HepG2 (cell line): ENCODE data around the gene BAHCC1. TPM values are rescaled to one million over a fixed set of nuclear protein-coding genes. Genes with fewer than 3 reads are reported as not detected.

ENCODE experiments used
- ATF3 ChIP-seq: sonication (generic); formaldehyde crosslinking; IDR thresholded peaks from 2 replicates; pipeline ENCODE4 v1.4.0; 2020; ENCODE audit warnings: missing genetic modification reagents
- ATF6 ChIP-seq: sonication (generic); formaldehyde crosslinking; conservative IDR thresholded peaks from 2 replicates; pipeline ENCODE4 v1.4.0; 2020; ENCODE audit warnings: missing genetic modification reagents
- DNMT3B ChIP-seq: conservative IDR thresholded peaks from 2 replicates; pipeline ENCODE4 v1.6.1; 2016; ENCODE audit warnings: missing biosample characterization, control low read depth
- EEA1 ChIP-seq: sonication (generic); formaldehyde crosslinking; IDR thresholded peaks from 2 replicates; pipeline ENCODE4 v1.5.1; 2020; ENCODE audit warnings: mild to moderate bottlenecking, missing genetic modification reagents, borderline replicate concordance
- HES4 ChIP-seq: sonication (generic); formaldehyde crosslinking; IDR thresholded peaks from 2 replicates; pipeline ENCODE4 v1.9.0; 2021; ENCODE audit warnings: mild to moderate bottlenecking, missing genetic modification reagents, borderline replicate concordance
- MLLT10 ChIP-seq: sonication (generic); formaldehyde crosslinking; IDR thresholded peaks from 2 replicates; pipeline ENCODE4 v1.4.0; 2020; ENCODE audit warnings: missing genetic modification reagents
- NFYC ChIP-seq: IDR thresholded peaks from 2 replicates; pipeline ENCODE4 v1.6.1; 2016; ENCODE audit warnings: missing genetic modification reagents, missing compliant biosample characterization
- TBX3 ChIP-seq: fragments of 450-650 bp; IDR thresholded peaks from 2 replicates; pipeline ENCODE4 v1.6.1; 2017; ENCODE audit warnings: antibody characterized with exemption, mild to moderate bottlenecking, inconsistent platforms, borderline replicate concordance
- ZNF331 ChIP-seq: sonication (generic); formaldehyde crosslinking; IDR thresholded peaks from 2 replicates; pipeline ENCODE4 v1.4.0; 2020; ENCODE audit warnings: missing genetic modification reagents
- ZNF724P ChIP-seq: sonication (generic); formaldehyde crosslinking; IDR thresholded peaks from 2 replicates; pipeline ENCODE4 v1.8.0; 2022; ENCODE audit warnings: missing genetic modification reagents, borderline replicate concordance
- polyA plus RNA-seq, 8 experiments: library from polyadenylated mRNA; depleted of rRNA in 3 of 8; stranded (reverse) in 7 of 8; unstranded in 1 of 8; fragments of >200 nt; fragmentation: Illumina TruSeq in 4 of 8; extraction: Trizol in 4 of 8; gene quantifications; 2 replicates each; pipeline versions ENCODE4 v1.2.1 to v1.2.3, GENCODE V29; 2011 to 2016; ENCODE audit warnings: low read depth in 4 of 8, missing spikeins in 1 of 8, mixed read lengths in 1 of 8; ENCODE audit not compliant: insufficient read depth in 1 of 8
- total RNA-seq, 5 experiments: library from RNA; depleted of rRNA; stranded (reverse); fragments of >200 nt; fragmentation: Illumina TruSeq; extraction: Trizol; gene quantifications; 2 replicates each; pipeline ENCODE4 v1.2.3, GENCODE V29; 2016; ENCODE audit warnings: low read depth in 1 of 5
- TF ChIP-seq, protein P1 (sequence below): sonication (generic); formaldehyde crosslinking; IDR thresholded peaks from 2 replicates; pipeline ENCODE4 v1.5.0; 2020; ENCODE audit warnings: mild to moderate bottlenecking, missing genetic modification reagents
- TF ChIP-seq, protein P2 (sequence below): sonication (generic); formaldehyde crosslinking; IDR thresholded peaks from 2 replicates; pipeline ENCODE4 v1.4.0; 2020; ENCODE audit warnings: missing genetic modification reagents
- TF ChIP-seq, protein P3 (sequence below): IDR thresholded peaks from 2 replicates; pipeline ENCODE4 v1.6.1; 2016; ENCODE audit warnings: low read depth, borderline replicate concordance
- TF ChIP-seq, protein P4 (sequence below): IDR thresholded peaks from 2 replicates; pipeline ENCODE4 v1.6.1; 2016; ENCODE audit warnings: missing biosample characterization, missing genetic modification reagents, low read depth
- TF ChIP-seq, protein P5 (sequence below): sonication (generic); formaldehyde crosslinking; IDR thresholded peaks from 2 replicates; pipeline ENCODE4; 2020; ENCODE audit warnings: missing genetic modification reagents, mild to moderate bottlenecking, borderline replicate concordance

Gene BAHCC1
- total and polyA plus RNA-seq, 2 of the 13 experiments (the other 11 are each of a cell fraction or from before 2014, with no cell fraction given), result 1.4 to 1.7 TPM

GRCh38 chr17:81487487-81488275, 92.4 kb downstream of the BAHCC1 start (continued):
- TF ChIP-seq, protein P1, sequence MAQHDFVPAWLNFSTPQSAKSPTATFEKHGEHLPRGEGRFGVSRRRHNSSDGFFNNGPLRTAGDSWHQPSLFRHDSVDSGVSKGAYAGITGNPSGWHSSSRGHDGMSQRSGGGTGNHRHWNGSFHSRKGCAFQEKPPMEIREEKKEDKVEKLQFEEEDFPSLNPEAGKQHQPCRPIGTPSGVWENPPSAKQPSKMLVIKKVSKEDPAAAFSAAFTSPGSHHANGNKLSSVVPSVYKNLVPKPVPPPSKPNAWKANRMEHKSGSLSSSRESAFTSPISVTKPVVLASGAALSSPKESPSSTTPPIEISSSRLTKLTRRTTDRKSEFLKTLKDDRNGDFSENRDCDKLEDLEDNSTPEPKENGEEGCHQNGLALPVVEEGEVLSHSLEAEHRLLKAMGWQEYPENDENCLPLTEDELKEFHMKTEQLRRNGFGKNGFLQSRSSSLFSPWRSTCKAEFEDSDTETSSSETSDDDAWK (CRISPR knock-in tag), result no peak
- no peak for TF ChIP-seq DNMT3B (CRISPR knock-in tag)
- TF ChIP-seq, protein P2, sequence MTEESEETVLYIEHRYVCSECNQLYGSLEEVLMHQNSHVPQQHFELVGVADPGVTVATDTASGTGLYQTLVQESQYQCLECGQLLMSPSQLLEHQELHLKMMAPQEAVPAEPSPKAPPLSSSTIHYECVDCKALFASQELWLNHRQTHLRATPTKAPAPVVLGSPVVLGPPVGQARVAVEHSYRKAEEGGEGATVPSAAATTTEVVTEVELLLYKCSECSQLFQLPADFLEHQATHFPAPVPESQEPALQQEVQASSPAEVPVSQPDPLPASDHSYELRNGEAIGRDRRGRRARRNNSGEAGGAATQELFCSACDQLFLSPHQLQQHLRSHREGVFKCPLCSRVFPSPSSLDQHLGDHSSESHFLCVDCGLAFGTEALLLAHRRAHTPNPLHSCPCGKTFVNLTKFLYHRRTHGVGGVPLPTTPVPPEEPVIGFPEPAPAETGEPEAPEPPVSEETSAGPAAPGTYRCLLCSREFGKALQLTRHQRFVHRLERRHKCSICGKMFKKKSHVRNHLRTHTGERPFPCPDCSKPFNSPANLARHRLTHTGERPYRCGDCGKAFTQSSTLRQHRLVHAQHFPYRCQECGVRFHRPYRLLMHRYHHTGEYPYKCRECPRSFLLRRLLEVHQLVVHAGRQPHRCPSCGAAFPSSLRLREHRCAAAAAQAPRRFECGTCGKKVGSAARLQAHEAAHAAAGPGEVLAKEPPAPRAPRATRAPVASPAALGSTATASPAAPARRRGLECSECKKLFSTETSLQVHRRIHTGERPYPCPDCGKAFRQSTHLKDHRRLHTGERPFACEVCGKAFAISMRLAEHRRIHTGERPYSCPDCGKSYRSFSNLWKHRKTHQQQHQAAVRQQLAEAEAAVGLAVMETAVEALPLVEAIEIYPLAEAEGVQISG (CRISPR knock-in tag), result no peak; the same call in 1 of the 2 replicates
- peak; percentile 48 for TF ChIP-seq HES4 (CRISPR knock-in tag)
- TF ChIP-seq TBX3, result no peak
- no peak for TF ChIP-seq ZNF331
- TF ChIP-seq, protein P3, sequence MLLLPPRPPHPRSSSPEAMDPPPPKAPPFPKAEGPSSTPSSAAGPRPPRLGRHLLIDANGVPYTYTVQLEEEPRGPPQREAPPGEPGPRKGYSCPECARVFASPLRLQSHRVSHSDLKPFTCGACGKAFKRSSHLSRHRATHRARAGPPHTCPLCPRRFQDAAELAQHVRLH (CRISPR knock-in tag), result no peak
- TF ChIP-seq ATF3 (CRISPR knock-in tag), result no peak
- TF ChIP-seq, protein P4, sequence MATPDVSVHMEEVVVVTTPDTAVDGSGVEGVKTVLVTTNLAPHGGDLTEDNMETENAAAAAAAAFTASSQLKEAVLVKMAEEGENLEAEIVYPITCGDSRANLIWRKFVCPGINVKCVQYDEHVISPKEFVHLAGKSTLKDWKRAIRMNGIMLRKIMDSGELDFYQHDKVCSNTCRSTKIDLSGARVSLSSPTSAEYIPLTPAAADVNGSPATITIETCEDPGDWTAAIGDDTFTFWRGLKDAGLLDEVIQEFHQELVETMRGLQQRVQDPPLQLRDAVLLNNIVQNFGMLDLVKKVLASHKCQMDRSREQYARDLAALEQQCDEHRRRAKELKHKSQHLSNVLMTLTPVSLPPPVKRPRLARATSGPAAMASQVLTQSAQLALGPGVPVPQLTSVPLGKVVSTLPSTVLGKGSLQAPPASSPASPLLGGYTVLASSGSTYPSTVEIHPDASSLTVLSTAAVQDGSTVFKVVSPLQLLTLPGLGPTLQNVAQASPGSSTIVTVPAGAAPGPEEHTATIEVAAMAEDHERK (CRISPR knock-in tag), result no peak
- TF ChIP-seq, protein P5, sequence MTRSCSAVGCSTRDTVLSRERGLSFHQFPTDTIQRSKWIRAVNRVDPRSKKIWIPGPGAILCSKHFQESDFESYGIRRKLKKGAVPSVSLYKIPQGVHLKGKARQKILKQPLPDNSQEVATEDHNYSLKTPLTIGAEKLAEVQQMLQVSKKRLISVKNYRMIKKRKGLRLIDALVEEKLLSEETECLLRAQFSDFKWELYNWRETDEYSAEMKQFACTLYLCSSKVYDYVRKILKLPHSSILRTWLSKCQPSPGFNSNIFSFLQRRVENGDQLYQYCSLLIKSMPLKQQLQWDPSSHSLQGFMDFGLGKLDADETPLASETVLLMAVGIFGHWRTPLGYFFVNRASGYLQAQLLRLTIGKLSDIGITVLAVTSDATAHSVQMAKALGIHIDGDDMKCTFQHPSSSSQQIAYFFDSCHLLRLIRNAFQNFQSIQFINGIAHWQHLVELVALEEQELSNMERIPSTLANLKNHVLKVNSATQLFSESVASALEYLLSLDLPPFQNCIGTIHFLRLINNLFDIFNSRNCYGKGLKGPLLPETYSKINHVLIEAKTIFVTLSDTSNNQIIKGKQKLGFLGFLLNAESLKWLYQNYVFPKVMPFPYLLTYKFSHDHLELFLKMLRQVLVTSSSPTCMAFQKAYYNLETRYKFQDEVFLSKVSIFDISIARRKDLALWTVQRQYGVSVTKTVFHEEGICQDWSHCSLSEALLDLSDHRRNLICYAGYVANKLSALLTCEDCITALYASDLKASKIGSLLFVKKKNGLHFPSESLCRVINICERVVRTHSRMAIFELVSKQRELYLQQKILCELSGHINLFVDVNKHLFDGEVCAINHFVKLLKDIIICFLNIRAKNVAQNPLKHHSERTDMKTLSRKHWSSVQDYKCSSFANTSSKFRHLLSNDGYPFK (CRISPR knock-in tag), result peak; percentile 72
- no peak for TF ChIP-seq MLLT10
- no peak for TF ChIP-seq ATF6
- TF ChIP-seq EEA1, result no peak
- TF ChIP-seq NFYC (CRISPR knock-in tag), result peak; percentile 73
- TF ChIP-seq ZNF724P, result peak; percentile 93
